HCT116 (cell line): Measurements from ENCODE around the gene PARD6G. TPM values are rescaled to one million over a fixed set of nuclear protein-coding genes. Genes with fewer than 3 reads are reported as not detected.

Source experiments
- ATAC-seq: fragments of 200-7000 bp; cut with Tn5 transposase; 2 replicates; pipeline ENCODE4 v1.9.1; 2020; ENCODE audit warnings: mild to moderate bottlenecking, moderate library complexity
- BruUV-seq: library from RNA; stranded (reverse); fragments of 400-500 nt; replicated peaks from 2 replicates; lab custom pipeline; 2021; lab: Mats Ljungman, UMichigan
- CTCF ChIA-PET: fragments of 300-600 bp; sonication (Branson Sonifier 250); formaldehyde crosslinking; loops from one replicate; lab custom pipeline; 2021; ENCODE audit warnings: antibody characterized with exemption; lab: Charles Lee
- POLR2A ChIA-PET: fragments of 300-600, 350-600 bp; sonication (Branson Sonifier 250); formaldehyde crosslinking; loops from one replicate; lab custom pipeline; 2021; ENCODE audit warnings: antibody characterized with exemption; lab: Charles Lee
- RAD21 ChIA-PET, 2 experiments: fragments of 300-600 bp; sonication (Branson Sonifier 250); formaldehyde crosslinking; loops; one replicate each; lab custom pipeline; 2023; ENCODE audit warnings: low total read pairs in 2 of 2; ENCODE audit not compliant: uncharacterized antibody in 2 of 2, unreplicated experiment in 2 of 2, low non-redundant PET in 1 of 2; lab: Charles Lee
- DNase-seq: peaks from one replicate; pipeline ENCODE4 v3.0.0-alpha.2; 2010; ENCODE audit warnings: low read depth, low spot score
- H2AFZ ChIP-seq: fragments of 200-600 bp; shearing (Covaris generic), sonication (generic); 2 replicates; pipeline ENCODE4 v1.6.1; 2017; ENCODE audit warnings: low read depth, mixed run types, mixed read lengths, antibody characterized with exemption, low read length; ENCODE audit not compliant: poor library complexity, severe bottlenecking
- H3K27ac ChIP-seq: 2 replicates; pipeline ENCODE4 v1.5.1; 2012; ENCODE audit warnings: low read depth, low read length
- H3K27me3 ChIP-seq: fragments of 200-600 bp; sonication (generic); 2 replicates; pipeline ENCODE4 v1.6.1; 2016; ENCODE audit warnings: mixed run types, low read length, mixed read lengths; ENCODE audit not compliant: insufficient read depth
- H3K36me3 ChIP-seq, 2 experiments: fragments of 200-500 bp in 1 of 2; fragments of 200-600 bp in 1 of 2; sonication (Bioruptor generic) in 1 of 2; sonication (generic) in 1 of 2; 2 replicates each; pipeline versions ENCODE4 v1.5.1 to v1.6.1; 2014 to 2016; ENCODE audit warnings: low read length in 2 of 2, inconsistent platforms in 1 of 2, mixed read lengths in 1 of 2, mixed run types in 1 of 2; ENCODE audit not compliant: insufficient read depth in 2 of 2, control insufficient read depth in 1 of 2
- H3K4me1 ChIP-seq, 2 experiments: fragments of 200-600 bp in 1 of 2; sonication (generic) in 1 of 2; 2 replicates each; pipeline versions ENCODE4 v1.5.1 to v1.6.1; 2012 to 2017; ENCODE audit warnings: low read length in 2 of 2, inconsistent platforms in 1 of 2, mild to moderate bottlenecking in 1 of 2, mixed read lengths in 1 of 2, mixed run types in 1 of 2, moderate library complexity in 1 of 2; ENCODE audit not compliant: insufficient read depth in 2 of 2, control insufficient read depth in 1 of 2
- H3K4me2 ChIP-seq: fragments of 200-600 bp; sonication (generic); 2 replicates; pipeline ENCODE4 v1.6.1; 2017; ENCODE audit warnings: mixed run types, low read length, mixed read lengths
- H3K4me3 ChIP-seq, 2 experiments: fragments of 200-600 bp in 1 of 2; sonication (generic) in 1 of 2; replicated peaks in 1 of 2; 2 replicates each; pipeline ENCODE4 v1.5.1; 2011 to 2016; ENCODE audit warnings: low read length in 2 of 2, control low read depth in 1 of 2, low read depth in 1 of 2, mild to moderate bottlenecking in 1 of 2, mixed read lengths in 1 of 2, mixed run types in 1 of 2
- H3K79me2 ChIP-seq: fragments of 200-600 bp; sonication (generic); 2 replicates; pipeline ENCODE4 v1.6.1; 2017; ENCODE audit warnings: mild to moderate bottlenecking, mixed run types, low read length, moderate library complexity, mixed read lengths; ENCODE audit not compliant: insufficient read depth
- H3K9ac ChIP-seq: fragments of 200-600 bp; sonication (generic); 2 replicates; pipeline ENCODE4 v1.6.1; 2016; ENCODE audit warnings: low read length, mixed read lengths
- H3K9me2 ChIP-seq: fragments of 200-600 bp; sonication (generic), shearing (Covaris generic); 2 replicates; pipeline ENCODE4 v1.6.1; 2017; ENCODE audit warnings: mixed run types, mild to moderate bottlenecking, moderate library complexity; ENCODE audit not compliant: insufficient read depth
- H3K9me3 ChIP-seq, 2 experiments: fragments of 200-500 bp in 1 of 2; fragments of 200-600 bp in 1 of 2; sonication (Bioruptor generic) in 1 of 2; sonication (generic) in 1 of 2; 2 replicates each; pipeline ENCODE4 v1.6.1; 2014 to 2017; ENCODE audit warnings: low read length in 2 of 2, mixed read lengths in 2 of 2, inconsistent platforms in 1 of 2, low read depth in 1 of 2, mild to moderate bottlenecking in 1 of 2, mixed run types in 1 of 2, moderate library complexity in 1 of 2; ENCODE audit not compliant: control insufficient read depth in 1 of 2, insufficient read depth in 1 of 2
- H4K20me1 ChIP-seq: fragments of 200-600 bp; sonication (generic), shearing (Covaris generic); 2 replicates; pipeline ENCODE4 v1.6.1; 2017; ENCODE audit warnings: mixed run types, mild to moderate bottlenecking, moderate library complexity; ENCODE audit not compliant: insufficient read depth
- CBX3 ChIP-seq: IDR thresholded peaks from 2 replicates; pipeline ENCODE4 v1.6.1; 2012; ENCODE audit warnings: low read depth
- CEBPB ChIP-seq: IDR thresholded peaks from 2 replicates; pipeline ENCODE4 v1.6.1; 2012; ENCODE audit warnings: low read depth
- EGR1 ChIP-seq: IDR thresholded peaks from 2 replicates; pipeline ENCODE4 v1.6.1; 2012; ENCODE audit warnings: low read depth
- ELF1 ChIP-seq: IDR thresholded peaks from 2 replicates; pipeline ENCODE4 v1.6.1; 2012; ENCODE audit warnings: low read depth, borderline replicate concordance
- EZH2phosphoT487 ChIP-seq: fragments of 200-600 bp; IDR thresholded peaks from 2 replicates; pipeline ENCODE4 v1.6.1; 2018; ENCODE audit warnings: antibody characterized with exemption, borderline replicate concordance
- FOSL1 ChIP-seq: IDR thresholded peaks from 2 replicates; pipeline ENCODE4 v1.6.1; 2012; ENCODE audit warnings: low read depth
- JUND ChIP-seq: IDR thresholded peaks from 2 replicates; pipeline ENCODE4 v1.6.1; 2012
- POLR2A ChIP-seq: IDR thresholded peaks from 2 replicates; pipeline ENCODE4 v1.7.0; 2011; ENCODE audit warnings: borderline replicate concordance; ENCODE audit not compliant: insufficient read depth, insufficient read length; ENCODE audit errors: extremely low read depth
- POLR2AphosphoS5 ChIP-seq: IDR thresholded peaks from 2 replicates; pipeline ENCODE4 v1.6.1; 2011; ENCODE audit warnings: mild to moderate bottlenecking, low read depth, low read length, moderate library complexity
- RAD21 ChIP-seq: IDR thresholded peaks from 2 replicates; pipeline ENCODE4 v1.6.1; 2012; ENCODE audit warnings: low read depth, mild to moderate bottlenecking
- SIN3A ChIP-seq: IDR thresholded peaks from 2 replicates; pipeline ENCODE4 v1.6.1; 2012; ENCODE audit warnings: low read depth
- SP1 ChIP-seq: IDR thresholded peaks from 2 replicates; pipeline ENCODE4 v1.6.1; 2012; ENCODE audit warnings: low read depth
- SRF ChIP-seq: IDR thresholded peaks from 2 replicates; pipeline ENCODE4 v1.6.1; 2012; ENCODE audit warnings: low read depth
- YY1 ChIP-seq: IDR thresholded peaks from 2 replicates; pipeline ENCODE4 v1.6.1; 2011; ENCODE audit warnings: low read length, low read depth, moderate library complexity, mild to moderate bottlenecking; ENCODE audit not compliant: insufficient replicate concordance; ENCODE audit errors: extremely low read depth
- ZNF274 ChIP-seq: fragments of 200-500 bp; sonication (Bioruptor generic); IDR thresholded peaks from 2 replicates; pipeline ENCODE4 v1.6.1; 2014; ENCODE audit warnings: mild to moderate bottlenecking, low read depth, low read length, inconsistent platforms
- intact Hi-C: fragments of 100-400 bp; cut with micrococcal nuclease; formaldehyde crosslinking; loops from 2 replicates; pipeline ENCODE4 v1.10.0; 2022
- total RNA-seq: library from RNA; stranded (reverse); gene quantifications from one replicate; pipeline ENCODE4 v1.2.1, GENCODE V29; 2021; ENCODE audit not compliant: unreplicated experiment
- TF ChIP-seq, protein P1 (sequence below): IDR thresholded peaks from 2 replicates; pipeline ENCODE4 v1.6.1; 2012
- TF ChIP-seq, protein P2 (sequence below): IDR thresholded peaks from 2 replicates; pipeline ENCODE4 v1.6.1; 2012; ENCODE audit warnings: low read depth
- TF ChIP-seq, protein P3 (sequence below): IDR thresholded peaks from 2 replicates; pipeline ENCODE4 v1.6.1; 2011; ENCODE audit warnings: mild to moderate bottlenecking, low read length, moderate library complexity; ENCODE audit not compliant: insufficient replicate concordance; ENCODE audit errors: extremely low read depth

The PARD6G gene
- total RNA-seq, 1 experiment from 2014 or later, result 12.8 TPM

DNA sequence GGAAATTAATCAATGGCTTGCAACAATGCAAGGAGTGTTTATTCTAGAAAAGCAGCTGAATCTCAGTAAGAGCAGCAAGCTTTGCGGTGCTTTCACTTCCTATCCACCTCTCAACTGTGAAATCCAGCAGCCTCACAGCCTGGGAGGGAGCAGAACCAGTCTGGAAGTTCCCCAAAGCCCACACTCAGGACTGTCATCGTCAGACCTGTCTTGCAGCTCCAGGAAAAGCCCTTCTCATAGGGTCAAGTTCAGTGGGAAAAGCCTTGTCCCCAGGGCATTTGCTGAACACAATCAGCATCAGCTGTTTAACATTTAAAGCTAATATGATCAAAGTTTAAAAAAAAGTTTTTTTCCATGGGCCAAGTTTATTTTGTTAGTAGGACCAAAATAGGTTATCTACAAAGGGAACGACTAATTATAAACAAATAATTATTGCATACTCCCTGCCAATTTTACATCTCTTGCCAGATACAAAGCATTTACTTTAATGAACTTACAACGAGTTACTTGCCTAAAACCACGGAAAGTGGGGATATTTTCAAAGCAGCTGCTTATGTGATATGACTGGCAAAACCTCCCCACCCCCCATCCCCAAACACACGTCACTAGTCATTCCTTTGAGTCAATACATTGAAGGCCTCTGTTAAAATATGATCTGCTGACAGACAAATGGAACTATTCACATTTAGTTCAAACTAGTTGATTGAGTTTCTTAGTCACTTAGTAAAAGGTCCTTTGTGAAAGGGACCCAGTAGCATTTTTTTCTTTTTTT lies 36.8 kb downstream of the PARD6G start:
- Histone ChIP-seq H3K4me3 (no peak overlapping the region), H3K9ac (no peak overlapping the region), H3K4me1 (no peaks in the 10 kb centered on the region), H3K27me3 (no peaks in the 10 kb centered on the region), H3K9me3 (no peaks in the 10 kb centered on the region), H3K9me2 (no peaks in the 10 kb centered on the region), H2AFZ (no peak overlapping the region), H3K36me3 (no peaks in the 10 kb centered on the region), H3K27ac (no peak overlapping the region), H3K79me2 (0 out of 2 replicates have a peak, but pooled peaks cover 5% of the 10 kb centered on the region), H4K20me1 (peaks cover 2% of the 10 kb centered on the region; the same call in 1 of the 2 replicates), H3K4me2 (no peak overlapping the region)
- POLR2A ChIA-PET, result no interaction called here
- CTCF ChIA-PET, result no interaction called here
- BruUV-seq, result no TSS peak
- TF ChIP-seq, protein P1, sequence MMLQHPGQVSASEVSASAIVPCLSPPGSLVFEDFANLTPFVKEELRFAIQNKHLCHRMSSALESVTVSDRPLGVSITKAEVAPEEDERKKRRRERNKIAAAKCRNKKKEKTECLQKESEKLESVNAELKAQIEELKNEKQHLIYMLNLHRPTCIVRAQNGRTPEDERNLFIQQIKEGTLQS, result no peak
- TF ChIP-seq POLR2AphosphoS5, result no peak
- no peak for TF ChIP-seq CBX3
- no peak for TF ChIP-seq SIN3A
- TF ChIP-seq RAD21, result no peak
- TF ChIP-seq JUND, result no peak
- TF ChIP-seq ZNF274, result no peak
- TF ChIP-seq, protein P2, sequence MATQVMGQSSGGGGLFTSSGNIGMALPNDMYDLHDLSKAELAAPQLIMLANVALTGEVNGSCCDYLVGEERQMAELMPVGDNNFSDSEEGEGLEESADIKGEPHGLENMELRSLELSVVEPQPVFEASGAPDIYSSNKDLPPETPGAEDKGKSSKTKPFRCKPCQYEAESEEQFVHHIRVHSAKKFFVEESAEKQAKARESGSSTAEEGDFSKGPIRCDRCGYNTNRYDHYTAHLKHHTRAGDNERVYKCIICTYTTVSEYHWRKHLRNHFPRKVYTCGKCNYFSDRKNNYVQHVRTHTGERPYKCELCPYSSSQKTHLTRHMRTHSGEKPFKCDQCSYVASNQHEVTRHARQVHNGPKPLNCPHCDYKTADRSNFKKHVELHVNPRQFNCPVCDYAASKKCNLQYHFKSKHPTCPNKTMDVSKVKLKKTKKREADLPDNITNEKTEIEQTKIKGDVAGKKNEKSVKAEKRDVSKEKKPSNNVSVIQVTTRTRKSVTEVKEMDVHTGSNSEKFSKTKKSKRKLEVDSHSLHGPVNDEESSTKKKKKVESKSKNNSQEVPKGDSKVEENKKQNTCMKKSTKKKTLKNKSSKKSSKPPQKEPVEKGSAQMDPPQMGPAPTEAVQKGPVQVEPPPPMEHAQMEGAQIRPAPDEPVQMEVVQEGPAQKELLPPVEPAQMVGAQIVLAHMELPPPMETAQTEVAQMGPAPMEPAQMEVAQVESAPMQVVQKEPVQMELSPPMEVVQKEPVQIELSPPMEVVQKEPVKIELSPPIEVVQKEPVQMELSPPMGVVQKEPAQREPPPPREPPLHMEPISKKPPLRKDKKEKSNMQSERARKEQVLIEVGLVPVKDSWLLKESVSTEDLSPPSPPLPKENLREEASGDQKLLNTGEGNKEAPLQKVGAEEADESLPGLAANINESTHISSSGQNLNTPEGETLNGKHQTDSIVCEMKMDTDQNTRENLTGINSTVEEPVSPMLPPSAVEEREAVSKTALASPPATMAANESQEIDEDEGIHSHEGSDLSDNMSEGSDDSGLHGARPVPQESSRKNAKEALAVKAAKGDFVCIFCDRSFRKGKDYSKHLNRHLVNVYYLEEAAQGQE, result no peak
- no peak for TF ChIP-seq SP1
- no peak for TF ChIP-seq FOSL1
- TF ChIP-seq EGR1, result no peak
- TF ChIP-seq SRF, result no peak
- TF ChIP-seq, protein P3, sequence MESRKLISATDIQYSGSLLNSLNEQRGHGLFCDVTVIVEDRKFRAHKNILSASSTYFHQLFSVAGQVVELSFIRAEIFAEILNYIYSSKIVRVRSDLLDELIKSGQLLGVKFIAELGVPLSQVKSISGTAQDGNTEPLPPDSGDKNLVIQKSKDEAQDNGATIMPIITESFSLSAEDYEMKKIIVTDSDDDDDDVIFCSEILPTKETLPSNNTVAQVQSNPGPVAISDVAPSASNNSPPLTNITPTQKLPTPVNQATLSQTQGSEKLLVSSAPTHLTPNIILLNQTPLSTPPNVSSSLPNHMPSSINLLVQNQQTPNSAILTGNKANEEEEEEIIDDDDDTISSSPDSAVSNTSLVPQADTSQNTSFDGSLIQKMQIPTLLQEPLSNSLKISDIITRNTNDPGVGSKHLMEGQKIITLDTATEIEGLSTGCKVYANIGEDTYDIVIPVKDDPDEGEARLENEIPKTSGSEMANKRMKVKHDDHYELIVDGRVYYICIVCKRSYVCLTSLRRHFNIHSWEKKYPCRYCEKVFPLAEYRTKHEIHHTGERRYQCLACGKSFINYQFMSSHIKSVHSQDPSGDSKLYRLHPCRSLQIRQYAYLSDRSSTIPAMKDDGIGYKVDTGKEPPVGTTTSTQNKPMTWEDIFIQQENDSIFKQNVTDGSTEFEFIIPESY, result no peak
- no peak for TF ChIP-seq POLR2A
- TF ChIP-seq YY1, result no peak
- no peak for TF ChIP-seq CEBPB
- no peak for TF ChIP-seq ELF1
- no peak for TF ChIP-seq EZH2phosphoT487
- RAD21 ChIA-PET, result no interaction called here
- no peak for ATAC-seq
- intact Hi-C loops, result no loop called here
- no peak for DNase-seq
